Esophagus muscularis mucosa (tissue), 4 donors: Measurements from ENCODE around the gene KCNQ5. TPM values are rescaled to one million over a fixed set of nuclear protein-coding genes. Genes with fewer than 3 reads are reported as not detected.

Experiments used
- DNase-seq: peaks from one replicate; pipeline ENCODE4 v3.0.0-alpha.2; 2017; ENCODE audit errors: extremely low spot score
- H3K27ac ChIP-seq, 4 donors: fragments of 200-600 bp; sonication (generic); replicated peaks in 1 of 4; 1 replicate in 3 of 4; 2 replicates in 1 of 4; pipeline ENCODE4 v1.5.1; 2016 to 2019; ENCODE audit warnings: mild to moderate bottlenecking in 1 of 4
- H3K27me3 ChIP-seq, 4 donors: fragments of 200-600 bp; sonication (generic); one replicate each; pipeline versions ENCODE4 v1.5.1 to v1.6.0; 2016 to 2019
- H3K36me3 ChIP-seq, 4 donors: fragments of 200-600 bp; sonication (generic); one replicate each; pipeline ENCODE4 v1.5.1; 2016 to 2019
- H3K4me1 ChIP-seq, 4 donors: fragments of 200-600 bp; sonication (generic); one replicate each; pipeline ENCODE4 v1.5.1; 2016 to 2019
- H3K4me3 ChIP-seq, 4 donors: fragments of 200-600 bp; sonication (generic); 1 replicate in 2 of 4; 2 replicates in 2 of 4; pipeline ENCODE4 v1.5.1; 2016 to 2019; ENCODE audit warnings: mild to moderate bottlenecking in 4 of 4, moderate library complexity in 1 of 4
- H3K9me3 ChIP-seq, 4 donors: fragments of 200-600 bp; sonication (generic); 1 replicate in 3 of 4; 2 replicates in 1 of 4; pipeline ENCODE4 v1.5.1; 2016 to 2019
- CTCF ChIP-seq, 3 experiments: fragments of 200-600 bp in 2 of 3; fragments of 450-650 bp in 1 of 3; sonication (generic) in 2 of 3; IDR thresholded peaks; one replicate each; pipeline ENCODE4 v1.5.1; 2017 to 2019; ENCODE audit warnings: antibody characterized with exemption in 3 of 3, mild to moderate bottlenecking in 2 of 3, moderate library complexity in 1 of 3
- EP300 ChIP-seq: sonication (generic); formaldehyde crosslinking; IDR thresholded peaks from one replicate; pipeline ENCODE4 v1.6.1; 2017; ENCODE audit warnings: antibody characterized with exemption
- POLR2A ChIP-seq: fragments of 450-650 bp; IDR thresholded peaks from one replicate; pipeline ENCODE4 v1.6.1; 2017; ENCODE audit warnings: antibody characterized with exemption, moderate library complexity, mild to moderate bottlenecking, low read depth
- POLR2AphosphoS5 ChIP-seq, 2 donors: sonication (generic); formaldehyde crosslinking; IDR thresholded peaks; one replicate each; pipeline ENCODE4 v1.6.1; 2017; ENCODE audit warnings: antibody characterized with exemption in 2 of 2
- WGBS: methylation state at CpG from one replicate; pipeline ENCODE4 v1.1.5; 2018; 5-methylcytosine and 5-hydroxymethylcytosine counted together
- intact Hi-C: fragments of 100-400 bp; cut with DNase I; formaldehyde crosslinking; loops from one replicate; pipeline ENCODE4 v1.15.1; 2023
- total RNA-seq, 4 donors: library from RNA; depleted of rRNA; stranded (reverse); fragments of >200 nt; gene quantifications; one replicate each; pipeline versions ENCODE4 v1.1.0 to v1.2.1, GENCODE V29; 2016

KCNQ5 gene
- total RNA-seq, 4 donors from 2014 or later: 1.2 to 2.2 (median 1.8) TPM

DNA sequence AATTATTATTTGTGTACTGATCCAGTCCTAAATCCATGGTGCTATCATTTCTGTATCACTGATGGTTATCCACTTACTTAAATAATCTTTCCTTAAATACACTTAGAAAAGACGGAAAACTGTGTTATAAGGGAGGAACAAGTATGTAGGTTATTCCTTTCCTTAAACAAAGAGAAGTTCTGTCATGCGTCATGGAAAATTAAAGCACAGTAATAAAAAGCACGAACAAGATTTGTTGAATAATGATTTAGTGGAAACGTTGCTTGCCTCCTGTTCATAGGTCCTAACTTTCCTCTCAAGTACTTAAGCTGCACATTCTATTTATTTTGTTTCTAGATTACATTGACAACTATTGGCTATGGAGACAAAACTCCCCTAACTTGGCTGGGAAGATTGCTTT, 483.1 kb downstream of the KCNQ5 start:
- intact Hi-C loops: no loop called here
- peaks cover 0 to 11% (median 5%) of the 10 kb centered on the region in 4 donors for H3K4me1 ChIP-seq
- 33% methylated on average over 4 of the region's 4 CpGs for WGBS
- no peaks in the 10 kb centered on the region for H3K36me3 ChIP-seq
- H3K27ac ChIP-seq: no peak overlapping the region
- DNase-seq: no peak
- no peak overlapping the region for H3K4me3 ChIP-seq
- no peaks in the 10 kb centered on the region for H3K9me3 ChIP-seq
- TF ChIP-seq CTCF (IDR thresholded peaks at IDR 0.05) (no peak), EP300 (no peak), POLR2AphosphoS5 (IDR thresholded peaks at IDR 0.05) (no peak), POLR2A (no peak)
- H3K27me3 ChIP-seq: no peaks in the 10 kb centered on the region

DNA sequence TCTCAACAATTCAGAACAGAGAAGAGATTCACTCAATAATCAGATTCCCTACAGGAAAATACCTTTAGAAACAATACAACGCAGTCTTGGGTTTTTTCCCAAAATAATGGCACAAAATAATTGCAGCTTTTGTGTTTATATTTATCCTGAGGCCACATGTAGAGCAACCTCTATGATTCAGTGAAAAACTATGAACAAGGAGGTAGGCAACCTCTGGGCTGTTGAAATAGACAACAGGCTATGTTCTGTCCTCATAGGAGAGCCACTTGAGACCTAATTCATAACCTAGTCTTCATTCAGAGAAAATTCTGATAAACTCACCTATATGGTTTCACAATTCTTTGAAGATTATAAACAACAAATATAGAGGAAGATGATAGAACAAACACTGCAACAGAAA, 485.2 kb downstream of the KCNQ5 start:
- Histone ChIP-seq H3K36me3 (no peaks in the 10 kb centered on the region), H3K9me3 (no peaks in the 10 kb centered on the region), H3K4me1 (peaks cover 0 to 11% (median 5%) of the 10 kb centered on the region in 4 donors), H3K27me3 (no peaks in the 10 kb centered on the region), H3K4me3 (no peak overlapping the region), H3K27ac (no peak overlapping the region)
- intact Hi-C loops: no loop called here
- 79% methylated on average over 1 of the region's 1 CpG for WGBS
- TF ChIP-seq CTCF (IDR thresholded peaks at IDR 0.05) (no peak), EP300 (no peak), POLR2A (no peak), POLR2AphosphoS5 (IDR thresholded peaks at IDR 0.05) (no peak)
- no peak for DNase-seq

DNA sequence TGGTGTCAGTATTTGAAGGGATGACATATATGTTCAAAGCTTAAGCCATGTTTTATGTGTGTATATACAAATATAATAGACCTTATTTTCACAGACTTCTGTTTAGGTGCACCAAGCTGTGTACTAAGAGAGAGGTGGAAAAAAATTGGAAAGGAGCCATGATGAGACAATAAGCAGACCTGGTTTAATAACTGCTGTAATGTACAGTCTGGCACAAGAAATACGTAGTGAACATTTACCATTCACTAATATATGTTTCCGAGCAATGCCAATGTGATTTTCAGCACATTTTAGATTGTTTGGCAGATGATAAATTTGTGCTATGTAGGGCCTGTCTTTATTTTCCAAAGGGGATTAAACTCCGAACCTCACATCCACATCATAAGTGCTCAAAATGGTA, 487.1 kb downstream of the KCNQ5 start:
- 75% methylated on average over 3 of the region's 3 CpGs for WGBS
- TF ChIP-seq POLR2AphosphoS5 (IDR thresholded peaks at IDR 0.05): no peak
- Histone ChIP-seq H3K27me3 (no peaks in the 10 kb centered on the region), H3K9me3 (no peaks in the 10 kb centered on the region), H3K4me1 (peaks cover 0 to 11% (median 5%) of the 10 kb centered on the region in 4 donors), H3K36me3 (no peaks in the 10 kb centered on the region), H3K27ac (no peak overlapping the region), H3K4me3 (no peak overlapping the region)
- no peak for DNase-seq
- intact Hi-C loops: no loop called here

DNA sequence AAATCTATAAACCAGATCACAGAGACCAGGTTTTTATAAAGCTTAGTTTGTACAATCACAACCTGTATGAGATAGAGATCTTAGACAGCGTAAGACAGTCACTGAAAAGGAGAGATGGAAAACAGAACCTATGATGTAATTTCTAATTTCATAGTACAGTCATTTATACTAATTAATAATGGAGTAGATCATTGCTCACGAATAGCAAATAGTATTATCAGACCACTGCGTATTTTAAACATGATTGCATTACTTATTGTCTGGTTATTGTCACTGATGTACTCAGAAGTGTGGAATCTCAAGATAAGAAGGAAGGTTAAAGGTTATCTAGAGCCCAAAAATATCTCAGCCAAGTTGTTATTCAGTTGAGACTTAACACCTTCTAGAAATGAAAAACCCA, 487.8 kb downstream of the KCNQ5 start:
- H3K27me3 ChIP-seq: no peaks in the 10 kb centered on the region
- H3K27ac ChIP-seq: no peak overlapping the region
- no peaks in the 10 kb centered on the region for H3K9me3 ChIP-seq
- 38% methylated on average over 3 of the region's 3 CpGs for WGBS
- H3K4me3 ChIP-seq: no peak overlapping the region
- peaks cover 0 to 6% (median 3%) of the 10 kb centered on the region in 4 donors for H3K4me1 ChIP-seq
- DNase-seq: no peak
- H3K36me3 ChIP-seq: no peaks in the 10 kb centered on the region
- intact Hi-C loops: no loop called here
- TF ChIP-seq EP300: no peak
- TF ChIP-seq POLR2A: no peak
- TF ChIP-seq POLR2AphosphoS5 (IDR thresholded peaks at IDR 0.05): no peak
- TF ChIP-seq CTCF (IDR thresholded peaks at IDR 0.05): no peak

DNA sequence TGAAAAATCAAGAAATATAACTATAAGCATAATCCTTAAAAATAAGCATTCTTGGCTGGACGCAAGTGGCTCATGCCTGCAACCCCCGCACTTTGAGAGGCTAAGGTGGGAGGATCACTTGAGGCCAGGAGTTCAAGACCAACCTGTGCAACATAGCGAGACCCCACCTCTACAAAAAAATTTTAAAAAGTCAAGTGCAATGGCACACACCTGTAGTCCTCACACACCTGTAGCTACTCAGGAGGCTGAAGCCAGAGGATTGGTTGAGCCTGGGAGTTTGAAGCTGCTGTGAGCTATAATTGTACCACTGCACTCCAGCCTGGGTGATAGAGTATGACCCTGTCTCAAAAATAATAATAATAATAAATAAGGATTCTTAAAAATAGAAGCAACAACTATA, 494.5 kb downstream of the KCNQ5 start:
- intact Hi-C loops: no loop called here
- Histone ChIP-seq H3K27me3 (no peaks in the 10 kb centered on the region), H3K9me3 (no peaks in the 10 kb centered on the region), H3K4me1 (no peaks in the 10 kb centered on the region), H3K4me3 (no peak overlapping the region), H3K36me3 (no peaks in the 10 kb centered on the region), H3K27ac (no peak overlapping the region)
- DNase-seq: no peak
- WGBS: 96% methylated on average over 3 of the region's 3 CpGs
- no peak for TF ChIP-seq EP300
- TF ChIP-seq CTCF (IDR thresholded peaks at IDR 0.05): no peak
- TF ChIP-seq POLR2A: no peak
- TF ChIP-seq POLR2AphosphoS5 (IDR thresholded peaks at IDR 0.05): no peak
